Esophagus muscularis mucosa (tissue), 4 donors: ENCODE measurements around the gene TAT. TPM values are rescaled to one million over a fixed set of nuclear protein-coding genes. Genes with fewer than 3 reads are reported as not detected.
A peak's percentile ranks its signal among the peaks of the same experiment; 100 is the strongest.
"Not testable (repeated sequence)": the region's sequence is repeated elsewhere in the genome, so short reads cannot be mapped to it uniquely, and the experiment has no call there.

Source experiments
- DNase-seq: peaks from one replicate; pipeline ENCODE4 v3.0.0-alpha.2; 2017; ENCODE audit errors: extremely low spot score
- H3K27ac ChIP-seq, 4 donors: fragments of 200-600 bp; sonication (generic); replicated peaks in 1 of 4; 1 replicate in 3 of 4; 2 replicates in 1 of 4; pipeline ENCODE4 v1.5.1; 2016 to 2019; ENCODE audit warnings: mild to moderate bottlenecking in 1 of 4
- H3K27me3 ChIP-seq, 4 donors: fragments of 200-600 bp; sonication (generic); one replicate each; pipeline versions ENCODE4 v1.5.1 to v1.6.0; 2016 to 2019
- H3K36me3 ChIP-seq, 4 donors: fragments of 200-600 bp; sonication (generic); one replicate each; pipeline ENCODE4 v1.5.1; 2016 to 2019
- H3K4me1 ChIP-seq, 4 donors: fragments of 200-600 bp; sonication (generic); one replicate each; pipeline ENCODE4 v1.5.1; 2016 to 2019
- H3K4me3 ChIP-seq, 4 donors: fragments of 200-600 bp; sonication (generic); 1 replicate in 2 of 4; 2 replicates in 2 of 4; pipeline ENCODE4 v1.5.1; 2016 to 2019; ENCODE audit warnings: mild to moderate bottlenecking in 4 of 4, moderate library complexity in 1 of 4
- H3K9me3 ChIP-seq, 4 donors: fragments of 200-600 bp; sonication (generic); 1 replicate in 3 of 4; 2 replicates in 1 of 4; pipeline ENCODE4 v1.5.1; 2016 to 2019
- CTCF ChIP-seq, 3 experiments: fragments of 200-600 bp in 2 of 3; fragments of 450-650 bp in 1 of 3; sonication (generic) in 2 of 3; IDR thresholded peaks; one replicate each; pipeline ENCODE4 v1.5.1; 2017 to 2019; ENCODE audit warnings: antibody characterized with exemption in 3 of 3, mild to moderate bottlenecking in 2 of 3, moderate library complexity in 1 of 3
- EP300 ChIP-seq: sonication (generic); formaldehyde crosslinking; IDR thresholded peaks from one replicate; pipeline ENCODE4 v1.6.1; 2017; ENCODE audit warnings: antibody characterized with exemption
- POLR2A ChIP-seq: fragments of 450-650 bp; IDR thresholded peaks from one replicate; pipeline ENCODE4 v1.6.1; 2017; ENCODE audit warnings: antibody characterized with exemption, moderate library complexity, mild to moderate bottlenecking, low read depth
- POLR2AphosphoS5 ChIP-seq, 2 donors: sonication (generic); formaldehyde crosslinking; IDR thresholded peaks; one replicate each; pipeline ENCODE4 v1.6.1; 2017; ENCODE audit warnings: antibody characterized with exemption in 2 of 2
- WGBS: methylation state at CpG from one replicate; pipeline ENCODE4 v1.1.5; 2018; 5-methylcytosine and 5-hydroxymethylcytosine counted together
- intact Hi-C: fragments of 100-400 bp; cut with DNase I; formaldehyde crosslinking; loops from one replicate; pipeline ENCODE4 v1.15.1; 2023
- total RNA-seq, 4 donors: library from RNA; depleted of rRNA; stranded (reverse); fragments of >200 nt; gene quantifications; one replicate each; pipeline versions ENCODE4 v1.1.0 to v1.2.1, GENCODE V29; 2016

Gene TAT
- total RNA-seq, 4 donors from 2014 or later: not detected

- no peak overlapping the region for H3K27ac ChIP-seq
- peaks cover 0 to 8% (median 0%) of the 10 kb centered on the region in 4 donors for H3K9me3 ChIP-seq
- H3K4me1 ChIP-seq: peaks cover 13 to 15% (median 14%) of the 10 kb centered on the region in 4 donors
- no peak for DNase-seq
- peaks cover 0 to 80% (median 18%) of the 10 kb centered on the region in 4 donors for H3K27me3 ChIP-seq
- no peaks in the 10 kb centered on the region for H3K36me3 ChIP-seq
- H3K4me3 ChIP-seq: no peak overlapping the region
- TF ChIP-seq POLR2A: no peak
- intact Hi-C loops: no loop called here
Observed at GRCh38 chr16:71622088-71622487, 45.2 kb upstream of the TAT start.

DNA sequence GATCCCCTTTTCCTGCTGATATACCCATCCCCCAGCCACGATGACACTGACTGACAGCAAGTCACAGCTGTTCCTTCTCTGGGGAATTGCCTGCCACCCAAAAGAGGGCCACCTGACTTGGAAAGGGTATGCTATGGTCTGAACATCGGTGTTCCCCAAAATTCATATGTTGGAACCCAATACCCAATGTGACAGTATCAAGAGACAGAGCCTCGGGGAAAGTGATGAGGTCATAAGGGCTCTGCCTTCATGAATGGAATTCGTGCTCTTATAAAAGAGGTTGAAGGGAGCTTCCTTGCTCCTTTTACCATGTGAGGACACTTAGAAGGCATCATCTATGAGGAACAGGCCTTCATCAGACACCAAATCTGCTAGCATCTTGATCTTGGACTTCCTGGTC lies 41.5 kb upstream of the TAT start:
- H3K4me1 ChIP-seq: no peaks in the 10 kb centered on the region
- H3K27ac ChIP-seq: no peak overlapping the region
- 69% methylated on average over 4 of the region's 4 CpGs for WGBS
- intact Hi-C loops: no loop called here
- no peak for DNase-seq
- TF ChIP-seq POLR2A: no peak
- TF ChIP-seq POLR2AphosphoS5 (IDR thresholded peaks at IDR 0.05): no peak
- TF ChIP-seq CTCF (IDR thresholded peaks at IDR 0.05): no peak
- TF ChIP-seq EP300: no peak
- H3K27me3 ChIP-seq: peaks cover 0 to 74% (median 2%) of the 10 kb centered on the region in 4 donors
- peaks cover 0 to 8% (median 0%) of the 10 kb centered on the region in 4 donors for H3K9me3 ChIP-seq
- no peak overlapping the region for H3K4me3 ChIP-seq
- H3K36me3 ChIP-seq: no peaks in the 10 kb centered on the region

GRCh38 chr16:71614956-71615355 lies 38.1 kb upstream of the TAT start:
- not testable (repeated sequence) for H3K36me3 ChIP-seq, H3K27ac ChIP-seq, H3K9me3 ChIP-seq, DNase-seq, H3K4me3 ChIP-seq, H3K4me1 ChIP-seq
- peaks cover 0 to 77% (median 2%) of the 10 kb centered on the region in 4 donors for H3K27me3 ChIP-seq
- intact Hi-C loops: loop anchor here (5.0 kb wide), 1 partner anchor 203 kb away; no protein-coding TSS in a partner anchor
- WGBS: 85% methylated on average over 8 of the region's 8 CpGs

DNA sequence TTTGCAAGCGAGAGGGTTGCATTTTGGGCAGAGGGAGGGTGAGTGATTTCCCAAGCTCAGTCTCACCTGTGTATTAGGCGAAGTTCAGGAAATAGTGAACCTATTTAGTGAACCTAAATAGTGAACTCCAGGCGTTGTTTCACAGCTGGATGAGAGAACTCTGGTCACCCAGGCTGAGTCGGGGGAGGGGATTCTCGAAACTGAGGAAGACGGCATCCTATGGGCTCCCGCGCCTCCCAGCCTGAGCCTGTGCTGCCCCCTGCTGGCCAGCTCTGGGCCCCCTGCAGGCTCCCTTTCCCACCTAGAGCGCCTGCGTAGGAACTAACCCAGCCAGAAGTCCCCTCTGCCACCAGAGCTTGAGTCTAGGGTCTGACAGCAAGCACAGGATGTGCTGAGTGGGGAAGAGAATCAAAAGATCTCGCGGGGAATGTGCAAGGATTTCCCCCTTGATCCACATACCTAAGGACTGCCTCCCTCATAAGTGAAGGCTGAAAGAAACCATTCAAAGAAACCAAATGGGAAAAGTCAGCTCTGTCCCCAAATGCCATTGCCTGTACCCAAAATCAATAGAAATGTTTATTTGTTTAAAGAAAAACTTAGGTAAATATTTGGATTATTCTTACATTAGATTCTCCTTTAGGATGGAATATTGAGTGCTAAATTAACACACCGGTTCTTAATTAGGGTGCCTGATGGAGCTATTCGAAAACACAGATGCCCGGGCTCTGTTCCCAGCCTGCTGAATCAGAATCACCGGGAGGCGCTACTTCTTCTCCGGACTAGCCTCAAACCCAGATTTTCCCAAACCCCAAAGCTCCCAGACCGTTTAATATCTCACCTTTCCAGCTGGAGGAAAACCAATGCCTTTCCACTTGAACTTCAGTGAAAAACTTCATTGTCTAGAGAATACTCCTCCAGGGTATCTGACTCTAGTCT lies 34.3 kb upstream of the TAT start:
- intact Hi-C loops: loop anchor here (5.0 kb wide), 1 partner anchor 199 kb away; no protein-coding TSS in a partner anchor
- Histone ChIP-seq H3K27me3 (peaks cover 0 to 66% (median 2%) of the 10 kb centered on the region in 4 donors), H3K9me3 (no peaks in the 10 kb centered on the region), H3K4me3 (no peak overlapping the region), H3K4me1 (peaks cover 0 to 5% (median 4%) of the 10 kb centered on the region in 4 donors), H3K27ac (no peak overlapping the region), H3K36me3 (no peaks in the 10 kb centered on the region)
- WGBS: 14% methylated on average over 19 of the region's 19 CpGs
- no peak for DNase-seq
- TF ChIP-seq POLR2A (no peak), CTCF (IDR thresholded peaks at IDR 0.05) (peak; percentile 60 to 82 (median 69))

DNA sequence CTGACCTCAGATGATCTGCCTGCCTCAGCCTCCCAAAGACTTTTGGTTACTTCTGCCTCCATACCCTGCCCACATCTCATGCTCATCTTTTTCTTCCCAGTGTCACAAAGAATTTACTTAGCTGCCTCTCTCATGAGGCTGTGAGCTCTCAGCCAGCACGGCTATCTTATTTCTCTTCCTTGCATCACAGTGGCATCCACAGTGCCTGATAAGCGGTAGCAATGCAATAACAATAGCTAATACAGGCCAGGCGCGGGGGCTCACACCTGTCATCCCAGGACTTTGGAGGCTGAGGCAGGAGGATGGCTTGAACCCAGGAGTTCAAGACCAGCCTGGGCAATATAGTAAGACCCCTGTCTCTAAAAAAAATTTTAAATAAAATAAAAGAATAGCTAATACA lies 33.6 kb upstream of the TAT start:
- peaks cover 0 to 5% (median 4%) of the 10 kb centered on the region in 4 donors for H3K4me1 ChIP-seq
- no peak for DNase-seq
- WGBS: 79% methylated on average over 4 of the region's 4 CpGs
- no peak overlapping the region for H3K4me3 ChIP-seq
- H3K27me3 ChIP-seq: peaks cover 0 to 59% (median 0%) of the 10 kb centered on the region in 4 donors
- TF ChIP-seq EP300: no peak
- TF ChIP-seq POLR2A: no peak
- no peak for TF ChIP-seq CTCF (IDR thresholded peaks at IDR 0.05)
- TF ChIP-seq POLR2AphosphoS5 (IDR thresholded peaks at IDR 0.05): no peak
- intact Hi-C loops: loop anchor here (5.0 kb wide), 1 partner anchor 198 kb away; no protein-coding TSS in a partner anchor
- H3K36me3 ChIP-seq: no peaks in the 10 kb centered on the region
- no peaks in the 10 kb centered on the region for H3K9me3 ChIP-seq
- no peak overlapping the region for H3K27ac ChIP-seq
